Pancreas (tissue), 10 donors: Measurements from ENCODE around the gene ARFGAP3. TPM values are rescaled to one million over a fixed set of nuclear protein-coding genes. Genes with fewer than 3 reads are reported as not detected.

Source experiments
- ATAC-seq, 4 donors: fragments of 200-7000 bp; cut with Tn5 transposase; one replicate each; pipeline versions ENCODE4 v1.8.0 to v1.9.1; 2020; ENCODE audit warnings: mild to moderate bottlenecking in 4 of 4, moderate library complexity in 4 of 4
- DNase-seq, 6 donors: peaks; one replicate each; pipeline ENCODE4 v3.0.0-alpha.2; 2020
- FAIRE-seq: peaks from 2 replicates; lab custom pipeline; 2012; peaks lifted over from hg19 to GRCh38; lab: Jason Lieb, UNC
- H3K27ac ChIP-seq, 4 donors: fragments of 200-600 bp; sonication (generic); 1 replicate in 3 of 4; 2 replicates in 1 of 4; pipeline versions ENCODE4 v1.5.0 to v1.8.0; 2020
- H3K27me3 ChIP-seq, 4 donors: fragments of 200-600 bp; one replicate each; pipeline ENCODE4 v1.8.0; 2021
- H3K36me3 ChIP-seq, 3 donors: fragments of 200-600 bp; sonication (generic) in 1 of 3; one replicate each; pipeline versions ENCODE4 v1.5.0 to v1.8.0; 2020 to 2021
- H3K4me1 ChIP-seq, 3 donors: fragments of 200-600 bp; one replicate each; pipeline ENCODE4 v1.8.0; 2021
- H3K4me3 ChIP-seq, 4 donors: fragments of 200-600 bp; sonication (generic) in 2 of 4; one replicate each; pipeline versions ENCODE4 v1.5.0 to v1.8.0; 2020 to 2021
- H3K9me3 ChIP-seq, 4 donors: fragments of 200-600 bp; one replicate each; pipeline ENCODE4 v1.8.0; 2021
- CTCF ChIP-seq, 4 donors: fragments of 200-600 bp; sonication (generic) in 3 of 4; IDR thresholded peaks; one replicate each; pipeline versions ENCODE4 v1.5.0 to v1.8.0; 2021; ENCODE audit warnings: antibody characterized with exemption in 4 of 4
- WGBS, 2 donors: extraction: QIAGEN DNeasy Blood & Tissue Kit; methylation state at CpG; one replicate each; pipeline ENCODE4 v1.1.7; 2013; 5-methylcytosine and 5-hydroxymethylcytosine counted together
- intact Hi-C, 3 donors: fragments of 100-400 bp; cut with DNase I; formaldehyde crosslinking; loops; one replicate each; pipeline versions ENCODE4 v1.11.1 to v1.14.2; 2022
- polyA plus RNA-seq, 2 donors: library from polyadenylated mRNA; stranded (reverse); fragments of 200-250 nt; gene quantifications; one replicate each; pipeline ENCODE4 v1.2.3, GENCODE V29; 2013
- total RNA-seq, 6 donors: library from RNA; stranded (reverse); fragmentation: NEBNext Ultra II Directional in 4 of 6; extraction: Animal tissue kit (Norgen Biotek cat#: 25700) in 4 of 6; gene quantifications; one replicate each; pipeline versions ENCODE4 v1.2.1 to v1.2.4, GENCODE V29; 2021 to 2023
- donor health status: healthy with polysubstance abuse.
- donor health status: DM: no; HTN: no; CAD: no; lungs with moderate emphysema.
- donor health status: DM: no; HTN: no; CAD: no.
- donor health status: control.
- donor health status: control.
- donor health status: Bipolar disorder and iron deficiency.
- donor health status: DM: yes; HTN: yes; CAD: no.
- donor health status: DM: no; HTN: no; CAD: no.
- donor health status: DM: no; HTN: no; CAD: no.
- donor health status: DM: yes; HTN: yes; CAD: no.

ARFGAP3 gene
- total and polyA plus RNA-seq, 8 donors: 39.1 to 75.3 (median 61.1) TPM

- H3K4me3 ChIP-seq: no peak overlapping the region
- no peaks in the 10 kb centered on the region for H3K27me3 ChIP-seq
- H3K9me3 ChIP-seq: no peaks in the 10 kb centered on the region
- peak; percentile 6 to 43 (median 26) for ATAC-seq
- no peak for FAIRE-seq
- H3K4me1 ChIP-seq: no peaks in the 10 kb centered on the region
- 69 to 79% methylated on average over 22 to 25 of the region's 25 CpGs for WGBS, 2 donors
- intact Hi-C loops: no loop called here
- H3K36me3 ChIP-seq: peaks cover 0 to 27% (median 3%) of the 10 kb centered on the region in 3 donors
- TF ChIP-seq CTCF (IDR thresholded peaks at IDR 0.05): no peak
- DNase-seq: peak in 3 of 6 donors; percentile 53 to 74 (median 58)
- H3K27ac ChIP-seq: no peak overlapping the region
Measured at GRCh38 chr22:42792909-42793847, 63.9 kb downstream of the ARFGAP3 start.

- intact Hi-C loops: no loop called here
- 74 to 79% methylated on average over 10 to 13 of the region's 13 CpGs for WGBS, 2 donors
Measured at GRCh38 chr22:42792453-42792908, 64.6 kb downstream of the ARFGAP3 start.

GRCh38 chr22:42791721-42792452 is 65.2 kb downstream of the ARFGAP3 start:
- Histone ChIP-seq H3K4me3 (no peak overlapping the region), H3K9me3 (no peaks in the 10 kb centered on the region), H3K4me1 (no peaks in the 10 kb centered on the region), H3K27me3 (no peaks in the 10 kb centered on the region), H3K36me3 (peaks cover 0 to 14% (median under 1%) of the 10 kb centered on the region in 3 donors), H3K27ac (no peak overlapping the region)
- FAIRE-seq: no peak
- ATAC-seq: peak in 2 of 4 donors; percentile 11 to 18
- DNase-seq: peak in 1 of 6 donors; percentile 70
- WGBS, 2 donors: 60 to 70% methylated on average over 17 to 20 of the region's 20 CpGs
- intact Hi-C loops: no loop called here
- no peak for TF ChIP-seq CTCF (IDR thresholded peaks at IDR 0.05)

More at GRCh38 chr22:42792453-42792908, 64.6 kb downstream of the ARFGAP3 start:
- peaks cover 0 to 20% (median 3%) of the 10 kb centered on the region in 3 donors for H3K36me3 ChIP-seq
- peak in 3 of 4 donors; percentile 5 to 10 (median 7) for ATAC-seq
- no peak for TF ChIP-seq CTCF (IDR thresholded peaks at IDR 0.05)
- H3K4me1 ChIP-seq: no peaks in the 10 kb centered on the region
- no peaks in the 10 kb centered on the region for H3K27me3 ChIP-seq
- peak in 1 of 6 donors; percentile 62 for DNase-seq
- no peak overlapping the region for H3K4me3 ChIP-seq
- no peak for FAIRE-seq
- H3K27ac ChIP-seq: no peak overlapping the region
- no peaks in the 10 kb centered on the region for H3K9me3 ChIP-seq

- no peak overlapping the region for H3K27ac ChIP-seq
- FAIRE-seq: no peak
- DNase-seq: no peak
- intact Hi-C loops: loop anchor here in 1 of 3 donors (10.0 kb wide), 1 partner anchor 124 kb away; no protein-coding TSS in a partner anchor
- 61 to 68% methylated on average over 11 of the region's 11 CpGs for WGBS, 2 donors
- ATAC-seq: no peak
- TF ChIP-seq CTCF (IDR thresholded peaks at IDR 0.05): no peak
- no peaks in the 10 kb centered on the region for H3K36me3 ChIP-seq
- H3K9me3 ChIP-seq: no peaks in the 10 kb centered on the region
- no peak overlapping the region for H3K4me3 ChIP-seq
- no peaks in the 10 kb centered on the region for H3K27me3 ChIP-seq
- H3K4me1 ChIP-seq: no peaks in the 10 kb centered on the region
Measured at GRCh38 chr22:42788466-42788865, 68.6 kb downstream of the ARFGAP3 start.
